ELF-1 (cell line): ENCODE results near the gene CREBZF.
A peak's percentile ranks its signal among the peaks of the same experiment; 100 is the strongest.

ENCODE experiments used
- DNase-seq: peaks from one replicate; pipeline ENCODE4 v3.0.0-alpha.2; 2016; ENCODE audit warnings: low read depth, low spot score

CREBZF gene

GRCh38 chr11:85664615-85665481 lies at the start of gene CREBZF:
CREBZF (minus strand) TSS chr11:85665129; CDS start chr11:85664875, 254 bp downstream.
- DNase-seq, result peak; percentile 96

GRCh38 chr11:85712953-85713352 lies 48.0 kb upstream of the CREBZF start:
- no peak for DNase-seq

GRCh38 chr11:85710917-85711316 lies 46.0 kb upstream of the CREBZF start:
- DNase-seq, result no peak

GRCh38 chr11:85709941-85710702 lies 45.2 kb upstream of the CREBZF start:
- no peak for DNase-seq

- no peak for DNase-seq
These were observed 40.9 kb upstream of the CREBZF start for GRCh38 chr11:85705800-85706199.

- no peak for DNase-seq
These were observed 40.0 kb upstream of the CREBZF start for GRCh38 chr11:85704967-85705366.

GRCh38 chr11:85699957-85700741 lies 35.2 kb upstream of the CREBZF start:
- DNase-seq, result no peak

GRCh38 chr11:85698195-85698594 lies 33.3 kb upstream of the CREBZF start:
- DNase-seq, result no peak

- no peak for DNase-seq
These were observed 32.8 kb upstream of the CREBZF start for GRCh38 chr11:85697747-85698146.

- no peak for DNase-seq
These were observed 30.6 kb upstream of the CREBZF start for GRCh38 chr11:85695546-85695945.

GRCh38 chr11:85694385-85694980 lies 29.6 kb upstream of the CREBZF start:
- DNase-seq, result no peak

- DNase-seq, result peak; percentile 23
These were observed 21.0 kb upstream of the CREBZF start, which contains the start of gene CCDC89 for GRCh38 chr11:85685820-85686459. CCDC89 (minus strand) TSS chr11:85686195; CDS start chr11:85686130, 65 bp downstream.

- DNase-seq, result peak; percentile 18
These were observed 20.3 kb upstream of the CREBZF start for GRCh38 chr11:85685125-85685819.

- DNase-seq, result no peak
These were observed 17.7 kb upstream of the CREBZF start for GRCh38 chr11:85682330-85683305.

GRCh38 chr11:85680897-85681296 lies 16.0 kb upstream of the CREBZF start:
- DNase-seq, result no peak

GRCh38 chr11:85679576-85679975 lies 14.6 kb upstream of the CREBZF start:
- DNase-seq, result no peak

GRCh38 chr11:85673393-85673792 lies 8.5 kb upstream of the CREBZF start:
- DNase-seq, result no peak

GRCh38 chr11:85672105-85672902 lies 7.4 kb upstream of the CREBZF start:
- peak; percentile 9 for DNase-seq
